SK-N-MC (cell line): ENCODE data around the gene CACTIN.

Experiments
- DNase-seq: peaks from one replicate; pipeline ENCODE4 v3.0.0-alpha.2; 2011; ENCODE audit warnings: low read depth, low spot score
- H3K27ac ChIP-seq: fragments of 200-600 bp; sonication (generic); 2 replicates; pipeline ENCODE4 v1.5.1; 2016; ENCODE audit warnings: mixed run types
- H3K36me3 ChIP-seq: fragments of 200-600 bp; sonication (generic); 2 replicates; pipeline ENCODE4 v1.6.1; 2017; ENCODE audit warnings: antibody characterized with exemption, low read length, mixed read lengths; ENCODE audit not compliant: insufficient read depth
- H3K4me3 ChIP-seq: fragments of 200-600 bp; sonication (generic); 2 replicates; pipeline ENCODE4 v1.5.1; 2016
- H3K9ac ChIP-seq: fragments of 200-600 bp; sonication (generic); 2 replicates; pipeline ENCODE4 v1.8.0; 2017; ENCODE audit warnings: mixed run types, mixed read lengths; ENCODE audit not compliant: insufficient read length
- H3K9me3 ChIP-seq: fragments of 200-600 bp; sonication (generic); 2 replicates; pipeline ENCODE4 v1.6.1; 2017; ENCODE audit warnings: low read depth, mild to moderate bottlenecking, antibody characterized with exemption, low read length, moderate library complexity, mixed read lengths
- EZH2 ChIP-seq: fragments of 200-600 bp; sonication (generic); IDR thresholded peaks from one replicate; pipeline ENCODE4 v1.6.1; 2017; ENCODE audit warnings: antibody characterized with exemption
- FOXP2 ChIP-seq: optimal IDR thresholded peaks from 2 replicates; pipeline ENCODE3; 2011; ENCODE audit warnings: mild to moderate bottlenecking, moderate library complexity; ENCODE audit not compliant: insufficient read depth; ENCODE audit errors: extremely low read length, control extremely low read depth
- POLR2AphosphoS5 ChIP-seq: IDR thresholded peaks from 2 replicates; pipeline ENCODE4 v1.6.1; 2012; ENCODE audit warnings: mild to moderate bottlenecking, low read depth, low read length, borderline replicate concordance

The CACTIN gene

DNA sequence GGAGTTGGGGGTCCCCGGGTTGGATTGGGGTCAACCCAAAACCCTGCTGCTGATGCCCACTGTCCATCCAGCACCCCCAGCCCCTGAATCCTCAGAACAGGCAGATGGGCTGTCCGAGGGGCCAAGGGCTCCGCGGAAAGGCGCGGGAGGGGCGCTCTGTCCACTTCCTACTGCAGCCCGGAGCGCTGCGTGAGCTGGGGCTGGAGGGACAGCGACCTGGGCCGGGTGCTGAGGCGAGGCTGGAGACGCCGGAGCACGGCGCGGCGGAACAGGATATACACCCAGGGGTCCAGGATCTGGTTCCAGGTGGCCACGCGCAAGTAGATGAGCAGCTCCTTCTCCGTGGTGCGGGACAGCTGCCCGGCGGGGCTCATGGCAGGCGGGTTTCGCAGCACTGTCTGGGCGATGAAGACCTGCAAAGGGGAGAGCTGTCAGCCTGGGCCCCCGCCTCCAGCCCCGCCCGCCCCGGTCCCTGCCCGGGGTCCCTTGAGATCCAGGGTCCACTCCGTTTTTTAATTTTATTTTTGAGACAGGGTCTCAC lies 31.0 kb downstream of the CACTIN start:
- no peak overlapping the region for H3K27ac ChIP-seq
- no peak overlapping the region for H3K9ac ChIP-seq
- DNase-seq: no peak
- no peaks in the 10 kb centered on the region for H3K9me3 ChIP-seq
- no peak overlapping the region for H3K4me3 ChIP-seq
- TF ChIP-seq FOXP2 (no peak), POLR2AphosphoS5 (no peak), EZH2 (no peak)
- H3K36me3 ChIP-seq: no peaks in the 10 kb centered on the region

DNA sequence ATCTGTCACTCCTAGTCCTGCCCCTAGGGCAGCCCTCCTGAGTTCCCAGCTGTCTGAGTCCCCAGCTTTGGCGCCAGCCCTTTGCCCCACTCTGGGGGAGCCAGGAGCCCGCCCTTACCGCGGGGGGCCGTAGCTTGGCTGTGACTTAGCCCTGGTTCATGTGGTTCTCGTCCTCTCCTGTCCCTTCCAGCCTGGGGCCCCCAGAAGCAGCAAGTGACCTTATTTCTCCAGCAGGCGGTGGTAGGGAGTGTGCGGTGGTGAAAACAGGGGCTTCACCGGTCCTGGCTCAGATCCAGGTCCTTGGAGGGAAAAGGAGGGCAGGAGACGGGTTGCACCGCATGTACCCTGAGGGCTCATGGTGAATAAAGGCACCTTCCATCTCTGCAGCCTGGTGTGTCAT lies 33.4 kb downstream of the CACTIN start:
- DNase-seq: no peak
- no peaks in the 10 kb centered on the region for H3K9me3 ChIP-seq
- no peak overlapping the region for H3K4me3 ChIP-seq
- H3K9ac ChIP-seq: no peak overlapping the region
- no peaks in the 10 kb centered on the region for H3K36me3 ChIP-seq
- no peak overlapping the region for H3K27ac ChIP-seq
- no peak for TF ChIP-seq POLR2AphosphoS5
- no peak for TF ChIP-seq FOXP2
- TF ChIP-seq EZH2: no peak

DNA sequence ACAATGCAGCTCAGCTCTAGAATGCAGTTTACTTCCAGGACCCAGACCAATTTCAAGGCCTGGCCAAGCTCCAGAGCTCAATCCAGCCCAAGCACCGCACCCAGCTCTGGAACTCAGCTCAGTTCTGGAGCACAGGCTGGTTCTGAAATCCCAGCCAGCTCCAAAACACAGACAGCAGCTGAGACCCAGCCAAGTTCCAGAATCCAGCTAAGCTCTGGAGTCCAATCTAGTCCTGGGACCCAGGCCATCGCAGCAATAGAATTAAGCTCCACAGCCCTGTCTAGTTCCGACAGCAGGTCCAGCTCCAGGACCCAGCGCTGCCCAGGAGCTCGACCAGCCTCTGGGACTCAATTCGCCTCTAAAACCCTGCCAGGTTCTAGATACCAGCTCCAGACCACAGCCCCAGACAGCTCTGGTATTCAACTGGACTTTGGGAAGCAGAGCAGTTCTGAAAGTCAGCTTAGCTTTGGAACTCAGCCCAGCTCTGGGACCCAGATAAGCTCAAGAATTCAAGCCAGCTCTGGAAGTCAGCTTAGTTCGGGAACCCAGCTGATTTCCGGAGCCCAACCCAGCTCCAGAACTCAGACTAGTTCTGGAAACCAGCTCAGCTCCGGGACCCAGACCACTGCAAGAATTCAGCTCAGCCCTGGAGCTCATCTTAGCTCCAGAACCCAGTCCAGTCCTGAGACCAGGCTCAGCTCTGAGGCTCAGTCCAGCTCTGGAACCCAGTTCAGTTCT lies 34.5 kb downstream of the CACTIN start:
- TF ChIP-seq POLR2AphosphoS5 (no peak), FOXP2 (no peak), EZH2 (no peak)
- no peak overlapping the region for H3K27ac ChIP-seq

DNA sequence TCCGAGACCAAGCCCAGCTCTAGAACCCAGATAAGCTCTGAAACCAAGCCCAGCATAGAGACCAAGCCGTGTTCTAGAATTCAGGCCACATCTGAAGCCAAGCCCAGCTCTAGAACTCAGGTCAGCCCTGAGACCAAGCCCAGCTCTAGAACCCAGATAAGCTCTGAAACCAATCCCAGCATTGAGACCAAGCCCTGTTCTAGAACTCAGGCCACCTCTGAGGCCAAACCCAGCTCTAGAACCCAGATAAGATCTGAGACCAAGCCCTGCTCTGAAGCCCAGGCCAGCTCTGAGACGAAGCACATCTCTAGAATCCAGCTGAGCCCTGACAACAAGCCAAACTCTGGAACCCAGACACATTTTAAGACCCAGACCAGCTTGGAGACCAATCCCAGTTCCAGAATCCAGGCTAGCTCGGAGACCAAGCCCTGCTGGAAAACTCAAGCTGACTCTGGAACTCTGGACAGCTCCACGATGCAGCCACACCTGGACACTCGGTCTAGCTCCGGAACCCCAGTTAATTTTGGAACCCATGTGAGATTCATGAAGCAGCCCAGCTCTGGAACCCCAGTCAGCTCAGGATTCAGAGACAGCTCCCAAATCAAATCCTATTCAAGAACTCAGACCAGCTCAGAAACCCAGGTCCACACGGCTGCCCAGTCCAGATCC lies 35.5 kb downstream of the CACTIN start:
- DNase-seq: no peak
- no peaks in the 10 kb centered on the region for H3K9me3 ChIP-seq
- H3K27ac ChIP-seq: no peak overlapping the region
- H3K4me3 ChIP-seq: no peak overlapping the region
- H3K9ac ChIP-seq: no peak overlapping the region
- no peaks in the 10 kb centered on the region for H3K36me3 ChIP-seq
- TF ChIP-seq EZH2 (no peak), POLR2AphosphoS5 (no peak), FOXP2 (no peak)

More for the DNA sequence above, 34.5 kb downstream of the CACTIN start:
- H3K4me3 ChIP-seq: no peak overlapping the region
- H3K36me3 ChIP-seq: no peaks in the 10 kb centered on the region
- no peak for DNase-seq
- no peaks in the 10 kb centered on the region for H3K9me3 ChIP-seq
- H3K9ac ChIP-seq: no peak overlapping the region

DNA sequence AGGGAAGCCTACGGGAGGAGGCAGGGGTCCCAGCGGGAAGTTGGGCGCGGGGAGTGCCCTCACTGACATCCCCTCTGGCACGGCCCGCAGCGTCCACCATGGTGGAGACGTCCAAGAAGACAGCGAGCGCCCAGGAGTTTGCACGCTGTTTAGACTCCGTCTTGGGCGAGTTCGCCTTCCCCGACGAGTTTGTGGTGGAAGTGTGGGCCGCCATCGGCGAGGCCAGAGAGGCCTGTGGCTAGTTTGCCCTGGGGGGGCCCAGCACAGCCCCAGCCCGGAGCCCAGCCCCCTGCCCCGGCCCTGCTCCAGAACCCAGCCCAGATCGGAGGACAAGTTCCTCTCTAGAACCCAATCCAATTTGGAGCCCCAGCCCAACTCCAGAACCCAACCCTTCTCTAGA lies 36.6 kb downstream of the CACTIN start:
- H3K9me3 ChIP-seq: no peaks in the 10 kb centered on the region
- no peak for TF ChIP-seq POLR2AphosphoS5
- TF ChIP-seq EZH2: no peak
- TF ChIP-seq FOXP2: no peak
- DNase-seq: no peak
- H3K36me3 ChIP-seq: no peaks in the 10 kb centered on the region
- H3K4me3 ChIP-seq: no peak overlapping the region
- H3K9ac ChIP-seq: no peak overlapping the region
- H3K27ac ChIP-seq: no peak overlapping the region

DNA sequence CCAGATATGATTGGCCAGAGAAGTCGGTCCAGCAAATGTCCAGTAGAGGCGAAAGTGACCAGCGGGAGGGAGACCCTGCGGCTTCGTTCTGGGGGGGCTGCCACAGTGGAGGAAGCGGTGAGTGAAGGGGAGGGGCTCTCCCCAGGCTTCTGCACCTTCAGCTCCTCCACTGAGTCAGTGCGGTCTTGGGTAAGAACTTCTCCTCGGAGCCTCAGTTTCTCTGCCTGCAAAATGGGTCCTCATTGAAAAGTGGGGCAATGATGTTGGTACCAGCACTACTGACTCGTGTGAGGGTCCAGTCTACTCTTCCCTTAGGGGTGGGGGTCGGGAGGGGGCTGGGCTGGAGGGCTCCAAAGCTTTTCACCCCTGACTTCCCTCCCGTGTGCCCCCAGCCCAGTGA lies 37.2 kb downstream of the CACTIN start:
- no peak for DNase-seq
- H3K27ac ChIP-seq: no peak overlapping the region

DNA sequence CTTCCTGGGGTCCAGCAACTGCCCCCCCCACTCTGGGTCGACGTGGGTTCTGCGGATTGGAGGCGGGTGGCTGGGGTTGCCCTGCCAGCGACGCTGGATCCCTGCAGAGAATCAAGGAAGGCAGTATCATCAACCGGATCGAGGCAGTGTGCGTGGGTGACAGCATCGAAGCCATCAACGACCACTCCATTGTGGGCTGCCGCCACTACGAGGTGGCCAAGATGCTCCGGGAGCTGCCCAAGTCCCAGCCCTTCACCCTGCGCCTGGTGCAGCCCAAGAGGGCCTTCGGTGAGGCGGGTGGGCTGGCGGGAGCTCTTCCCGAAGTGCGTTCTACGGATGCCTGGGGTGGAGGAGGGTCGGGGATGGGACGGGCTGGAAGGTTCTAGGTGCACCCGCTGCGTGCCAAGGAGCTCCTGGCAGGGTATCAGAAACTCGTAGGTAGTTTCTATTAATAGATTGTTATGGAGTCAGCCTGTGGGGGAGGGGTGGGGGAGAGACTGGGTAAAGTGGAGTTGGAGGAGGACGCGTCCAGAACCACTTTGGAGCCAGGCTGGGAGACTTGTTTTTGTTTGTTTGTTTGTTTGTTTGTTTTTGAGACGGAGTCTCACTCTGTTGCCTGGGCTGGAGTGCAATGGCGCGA lies 39.8 kb downstream of the CACTIN start:
- Histone ChIP-seq H3K27ac (no peak overlapping the region), H3K4me3 (no peak overlapping the region), H3K9me3 (no peaks in the 10 kb centered on the region), H3K9ac (no peak overlapping the region), H3K36me3 (no peaks in the 10 kb centered on the region)
- TF ChIP-seq EZH2: no peak
- no peak for TF ChIP-seq FOXP2
- TF ChIP-seq POLR2AphosphoS5: no peak
- no peak for DNase-seq

More for the DNA sequence above, 37.2 kb downstream of the CACTIN start:
- H3K4me3 ChIP-seq: no peak overlapping the region
- no peaks in the 10 kb centered on the region for H3K36me3 ChIP-seq
- no peak overlapping the region for H3K9ac ChIP-seq
- H3K9me3 ChIP-seq: no peaks in the 10 kb centered on the region
- TF ChIP-seq POLR2AphosphoS5: no peak
- TF ChIP-seq FOXP2: no peak
- no peak for TF ChIP-seq EZH2

DNA sequence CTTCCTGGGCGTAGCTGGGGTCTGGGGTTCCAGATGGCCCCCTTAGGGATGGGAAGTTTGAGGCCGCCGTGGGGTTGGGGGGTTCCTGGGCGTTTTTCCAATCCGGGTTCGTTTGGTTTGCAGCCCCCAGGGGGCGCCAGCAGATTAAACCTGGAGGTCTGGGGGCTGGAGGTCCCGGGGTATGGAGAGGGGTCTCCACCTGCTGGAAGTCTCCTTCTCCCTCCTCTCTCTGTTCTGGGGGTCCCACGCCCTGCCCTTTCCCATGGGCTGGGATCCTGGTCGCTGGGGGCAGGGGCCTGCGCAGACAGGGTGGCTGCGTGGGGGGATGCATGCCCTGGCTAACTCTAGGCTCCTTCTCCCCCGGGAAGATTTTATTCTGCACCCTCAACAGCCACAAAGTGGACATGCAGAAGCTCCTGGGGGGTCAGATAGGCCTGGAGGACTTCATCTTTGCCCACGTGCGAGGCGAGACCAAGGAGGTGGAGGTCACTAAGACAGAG lies 40.4 kb downstream of the CACTIN start:
- H3K4me3 ChIP-seq: peak overlapping the region; percentile 74
- H3K9ac ChIP-seq: no peak overlapping the region
- H3K27ac ChIP-seq: no peak overlapping the region
- TF ChIP-seq POLR2AphosphoS5: no peak
- no peak for TF ChIP-seq EZH2
- no peak for TF ChIP-seq FOXP2
- no peaks in the 10 kb centered on the region for H3K36me3 ChIP-seq
- H3K9me3 ChIP-seq: no peaks in the 10 kb centered on the region
- no peak for DNase-seq
